K562 (cell line): Measurements from ENCODE around the gene SPATA25. TPM values are rescaled to one million over a fixed set of nuclear protein-coding genes. Genes with fewer than 3 reads are reported as not detected.

Source experiments
- BCOR ChIP-seq: fragments of 450-650 bp; IDR thresholded peaks from 2 replicates; pipeline ENCODE4 v1.6.1; 2016
- C11orf30 ChIP-seq: fragments of 450-650 bp; IDR thresholded peaks from 2 replicates; pipeline ENCODE4 v1.6.1; 2016; ENCODE audit warnings: low read depth, mild to moderate bottlenecking
- CBFB ChIP-seq: sonication (generic); formaldehyde crosslinking; IDR thresholded peaks from 2 replicates; pipeline ENCODE4 v1.4.0; 2020; ENCODE audit warnings: mild to moderate bottlenecking, missing genetic modification reagents
- CBX8 ChIP-seq: fragments of 200-600 bp; sonication (generic); IDR thresholded peaks from 2 replicates; pipeline ENCODE4 v1.6.1; 2012; ENCODE audit warnings: borderline replicate concordance, mixed run types, low read depth, mild to moderate bottlenecking, moderate library complexity, mixed read lengths, low read length, control low read depth, inconsistent platforms; ENCODE audit not compliant: poor library complexity, severe bottlenecking; ENCODE audit errors: extremely low read depth
- CREB3 ChIP-seq: fragments of 450-650 bp; conservative IDR thresholded peaks from 2 replicates; pipeline ENCODE4 v1.6.1; 2016; ENCODE audit warnings: missing genetic modification characterization, low read depth, mild to moderate bottlenecking, missing compliant biosample characterization, moderate library complexity
- HIVEP1 ChIP-seq: fragments of 250-450 bp; sonication (Bioruptor Pico); IDR thresholded peaks from 2 replicates; pipeline ENCODE4 v1.4.0; 2020; ENCODE audit warnings: mild to moderate bottlenecking
- KAT8 ChIP-seq: fragments of 450-650 bp; IDR thresholded peaks from 2 replicates; pipeline ENCODE4 v1.6.1; 2016; ENCODE audit warnings: low read depth, mild to moderate bottlenecking
- KHSRP ChIP-seq: fragments of 450-650 bp; IDR thresholded peaks from 2 replicates; pipeline ENCODE4 v1.6.1; 2017
- MAZ ChIP-seq, 2 experiments: fragments of 450-650 bp in 1 of 2; sonication (generic) in 1 of 2; formaldehyde crosslinking; IDR thresholded peaks in 1 of 2; conservative IDR thresholded peaks in 1 of 2; 2 replicates each; pipeline versions ENCODE4 v1.4.0 to v1.5.0; 2020; ENCODE audit warnings: mild to moderate bottlenecking in 1 of 2, missing genetic modification reagents in 1 of 2
- MBD2 ChIP-seq: sonication (generic); IDR thresholded peaks from 2 replicates; pipeline ENCODE4 v1.6.1; 2016; ENCODE audit warnings: low read depth, borderline replicate concordance
- MTA1 ChIP-seq: fragments of 450-650 bp; IDR thresholded peaks from 2 replicates; pipeline ENCODE4 v1.6.1; 2017; ENCODE audit warnings: borderline replicate concordance
- NCOA6 ChIP-seq: fragments of 450-650 bp; IDR thresholded peaks from 2 replicates; pipeline ENCODE4 v1.6.1; 2017; ENCODE audit warnings: mild to moderate bottlenecking
- NFRKB ChIP-seq: fragments of 450-650 bp; IDR thresholded peaks from 2 replicates; pipeline ENCODE4 v1.6.1; 2016; ENCODE audit warnings: low read depth
- NR2C1 ChIP-seq, 2 experiments: fragments of 450-650 bp; IDR thresholded peaks; 2 replicates each; pipeline ENCODE4 v1.6.1; 2017; ENCODE audit warnings: mild to moderate bottlenecking in 2 of 2, antibody characterized with exemption in 1 of 2, inconsistent platforms in 1 of 2, missing compliant biosample characterization in 1 of 2, missing genetic modification characterization in 1 of 2
- NR2F6 ChIP-seq: fragments of 450-650 bp; formaldehyde crosslinking; IDR thresholded peaks from 2 replicates; pipeline ENCODE4 v1.4.0; 2020; ENCODE audit warnings: mild to moderate bottlenecking
- PYGO2 ChIP-seq: fragments of 450-650 bp; IDR thresholded peaks from 2 replicates; pipeline ENCODE4 v1.6.1; 2016; ENCODE audit warnings: mild to moderate bottlenecking, missing genetic modification characterization, moderate library complexity, missing compliant biosample characterization
- RBM17 ChIP-seq: fragments of 200-400 bp; formaldehyde crosslinking; IDR thresholded peaks from 2 replicates; pipeline ENCODE4 v1.6.1; 2017; ENCODE audit warnings: low read depth, mild to moderate bottlenecking, low read length, borderline replicate concordance
- SIN3A ChIP-seq, 2 experiments: fragments of 150-350 bp in 1 of 2; IDR thresholded peaks; 2 replicates each; pipeline ENCODE4 v1.6.1; 2011 to 2016; ENCODE audit warnings: borderline replicate concordance in 2 of 2, low read depth in 2 of 2, low read length in 2 of 2, mild to moderate bottlenecking in 2 of 2, moderate library complexity in 2 of 2; ENCODE audit not compliant: control insufficient read depth in 1 of 2
- SMAD3 ChIP-seq: fragments of 450-650 bp; formaldehyde crosslinking; conservative IDR thresholded peaks from 2 replicates; pipeline ENCODE4 v1.4.0; 2020; ENCODE audit warnings: mild to moderate bottlenecking
- ZNF140 ChIP-seq: fragments of 250-450 bp; sonication (Bioruptor Pico); IDR thresholded peaks from 2 replicates; pipeline ENCODE4 v1.8.0; 2021; ENCODE audit warnings: moderate library complexity, mild to moderate bottlenecking, inconsistent platforms
- ZNF764 ChIP-seq: fragments of 250-450 bp; sonication (Bioruptor Pico); IDR thresholded peaks from 2 replicates; pipeline ENCODE4 v1.4.0; 2020; ENCODE audit warnings: low read depth, mild to moderate bottlenecking, moderate library complexity
- polyA plus RNA-seq, 8 experiments: library from polyadenylated mRNA; depleted of rRNA in 4 of 8; stranded (reverse) in 5 of 8; unstranded in 3 of 8; fragments of >200 nt; fragmentation: Nextera tagmentation in 2 of 8; fragmentation: Illumina TruSeq in 1 of 8; extraction: Ambion mirVana in 2 of 8; extraction: Trizol in 1 of 8; gene quantifications; 2 replicates each; pipeline versions ENCODE4 v1.2.1 to v1.2.3, GENCODE V29; 2011 to 2014; ENCODE audit warnings: inconsistent platforms in 1 of 8, missing spikeins in 1 of 8
- total RNA-seq, 7 experiments: library from RNA; depleted of rRNA in 6 of 7; stranded (reverse); fragments of >200 nt in 6 of 7; fragmentation: Illumina TruSeq in 2 of 7; extraction: Trizol in 2 of 7; gene quantifications; 2 replicates each; pipeline versions ENCODE4 v1.2.1 to v1.2.3, GENCODE V29; 2011 to 2021; ENCODE audit warnings: low replicate concordance in 1 of 7
- TF ChIP-seq, protein P1 (sequence below): IDR thresholded peaks from 2 replicates; pipeline ENCODE4 v1.6.1; 2011; ENCODE audit not compliant: insufficient read length; ENCODE audit errors: extremely low read depth
- TF ChIP-seq, protein P2 (sequence below): fragments of 250-450 bp; sonication (Bioruptor Pico); IDR thresholded peaks from 2 replicates; pipeline ENCODE4 v1.4.0; 2020; ENCODE audit warnings: mild to moderate bottlenecking, moderate library complexity
- TF ChIP-seq, protein P3 (sequence below): fragments of 200-800 bp; sonication (Bioruptor generic); IDR thresholded peaks from 2 replicates; pipeline ENCODE4 v1.6.1; 2017; ENCODE audit warnings: missing genetic modification characterization, missing compliant biosample characterization

Gene SPATA25
- total and polyA plus RNA-seq, 9 of the 15 experiments (the other 6 are each of a cell fraction or from before 2014, with no cell fraction given): 0.21 to 0.95 (median 0.53) TPM; not detected in 3

DNA sequence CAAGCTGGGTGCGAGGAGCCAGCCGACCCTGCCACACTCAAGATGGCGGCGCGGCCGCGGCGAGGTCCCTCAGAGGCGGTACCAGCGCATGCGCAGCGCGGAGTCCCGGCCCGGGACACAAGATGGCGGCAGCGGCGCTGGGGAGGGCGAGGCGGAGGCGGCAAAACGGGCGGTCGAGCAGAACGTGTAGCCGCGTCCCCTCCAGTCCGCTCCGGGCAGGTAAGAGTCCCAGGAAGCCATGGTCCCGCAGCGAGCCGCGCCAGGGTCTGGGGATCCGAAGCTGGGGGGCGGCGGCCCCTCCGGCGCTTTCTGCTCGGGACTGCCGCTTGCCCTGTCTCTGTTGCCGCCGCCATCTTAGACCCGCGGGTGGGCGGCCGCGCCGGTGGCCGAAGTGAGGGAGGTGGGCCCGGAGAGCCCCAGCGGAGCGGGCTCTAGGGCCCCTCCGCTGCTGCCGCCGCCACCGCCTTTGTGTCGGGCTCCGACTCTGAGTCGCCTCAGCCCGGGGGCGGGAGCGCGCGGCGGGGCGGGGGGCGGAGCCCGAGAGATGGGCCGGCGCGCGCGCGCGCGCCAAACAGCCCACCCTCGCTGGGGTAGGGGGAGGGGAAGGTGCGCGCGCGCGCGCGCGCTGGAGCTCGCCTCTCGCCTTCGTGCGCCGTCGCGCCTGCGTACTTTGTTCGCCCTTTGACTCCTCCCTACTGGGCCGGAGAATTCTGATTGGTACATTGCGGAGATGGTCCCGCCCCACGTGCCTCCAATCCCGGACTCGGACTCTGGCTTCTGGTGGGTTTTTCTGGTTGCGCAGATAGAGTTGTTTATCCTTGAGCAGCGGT, 47.4 kb upstream of the SPATA25 start, which contains the start of gene PCIF1 (continued):
- TF ChIP-seq MAZ (CRISPR knock-in tag; conservative IDR thresholded peaks at IDR 0.05 in 1 of 2, IDR thresholded peaks at IDR 0.05 in 1 of 2) (peak; percentile 79 to 92), NR2F6 (no peak), NFRKB (peak; percentile 96), RBM17 (no peak), KAT8 (peak; percentile 49; the same call in 1 of the 2 replicates), SIN3A (IDR thresholded peaks at IDR 0.05; ENCODE audit: borderline replicate concordance in 2 of 2, control insufficient read depth in 1 of 2, low read depth in 2 of 2, low read length in 2 of 2) (peak in 1 of 2 experiments; percentile 12; a peak in 2 of 4 replicates), CBX8 (no peak), C11orf30 (no peak), HIVEP1 (CRISPR knock-in tag) (no peak), ZNF764 (CRISPR knock-in tag) (no peak), SMAD3 (CRISPR knock-in tag) (no peak), MTA1 (no peak), ZNF140 (CRISPR knock-in tag) (no peak), CREB3 (tag) (no peak), NR2C1 (IDR thresholded peaks at IDR 0.05) (peak; percentile 62), NR2C1 (tag; IDR thresholded peaks at IDR 0.05) (peak; percentile 68), BCOR (no peak), NCOA6 (no peak), PYGO2 (no peak), MBD2 (peak; percentile 81), CBFB (no peak; the same call in 1 of the 2 replicates), KHSRP (no peak)
- TF ChIP-seq, protein P1, sequence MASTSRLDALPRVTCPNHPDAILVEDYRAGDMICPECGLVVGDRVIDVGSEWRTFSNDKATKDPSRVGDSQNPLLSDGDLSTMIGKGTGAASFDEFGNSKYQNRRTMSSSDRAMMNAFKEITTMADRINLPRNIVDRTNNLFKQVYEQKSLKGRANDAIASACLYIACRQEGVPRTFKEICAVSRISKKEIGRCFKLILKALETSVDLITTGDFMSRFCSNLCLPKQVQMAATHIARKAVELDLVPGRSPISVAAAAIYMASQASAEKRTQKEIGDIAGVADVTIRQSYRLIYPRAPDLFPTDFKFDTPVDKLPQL: no peak
- TF ChIP-seq, protein P2, sequence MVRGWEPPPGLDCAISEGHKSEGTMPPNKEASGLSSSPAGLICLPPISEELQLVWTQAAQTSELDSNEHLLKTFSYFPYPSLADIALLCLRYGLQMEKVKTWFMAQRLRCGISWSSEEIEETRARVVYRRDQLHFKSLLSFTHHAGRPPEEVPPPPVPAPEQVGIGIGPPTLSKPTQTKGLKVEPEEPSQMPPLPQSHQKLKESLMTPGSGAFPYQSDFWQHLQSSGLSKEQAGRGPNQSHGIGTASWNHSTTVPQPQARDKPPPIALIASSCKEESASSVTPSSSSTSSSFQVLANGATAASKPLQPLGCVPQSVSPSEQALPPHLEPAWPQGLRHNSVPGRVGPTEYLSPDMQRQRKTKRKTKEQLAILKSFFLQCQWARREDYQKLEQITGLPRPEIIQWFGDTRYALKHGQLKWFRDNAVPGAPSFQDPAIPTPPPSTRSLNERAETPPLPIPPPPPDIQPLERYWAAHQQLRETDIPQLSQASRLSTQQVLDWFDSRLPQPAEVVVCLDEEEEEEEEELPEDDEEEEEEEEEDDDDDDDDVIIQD (CRISPR knock-in tag): 0 out of 2 replicates have a peak, but pooled peaks have one; percentile 35
- TF ChIP-seq, protein P3, sequence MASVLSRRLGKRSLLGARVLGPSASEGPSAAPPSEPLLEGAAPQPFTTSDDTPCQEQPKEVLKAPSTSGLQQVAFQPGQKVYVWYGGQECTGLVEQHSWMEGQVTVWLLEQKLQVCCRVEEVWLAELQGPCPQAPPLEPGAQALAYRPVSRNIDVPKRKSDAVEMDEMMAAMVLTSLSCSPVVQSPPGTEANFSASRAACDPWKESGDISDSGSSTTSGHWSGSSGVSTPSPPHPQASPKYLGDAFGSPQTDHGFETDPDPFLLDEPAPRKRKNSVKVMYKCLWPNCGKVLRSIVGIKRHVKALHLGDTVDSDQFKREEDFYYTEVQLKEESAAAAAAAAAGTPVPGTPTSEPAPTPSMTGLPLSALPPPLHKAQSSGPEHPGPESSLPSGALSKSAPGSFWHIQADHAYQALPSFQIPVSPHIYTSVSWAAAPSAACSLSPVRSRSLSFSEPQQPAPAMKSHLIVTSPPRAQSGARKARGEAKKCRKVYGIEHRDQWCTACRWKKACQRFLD (CRISPR knock-in tag): peak; percentile 93; the same call in 1 of the 2 replicates
